Activated naive CD8-positive, alpha-beta T cell treated with anti-CD3 and anti-CD28 coated beads, Interleukin-2, amount 50 U/mL, for 24 hours (primary cell): Measurements from ENCODE around the gene ANKRD26.

Experiments
- ATAC-seq: fragments of 150-1000 bp; cut with Tn5 transposase; one replicate; pipeline ENCODE4 v1.10.0; 2021
- DNase-seq: peaks from one replicate; pipeline ENCODE4 v3.0.0; 2021
- H3K27ac Mint-ChIP-seq: one replicate; pipeline ENCODE4 v1.8.0; 2021; ENCODE audit warnings: mild to moderate bottlenecking, mixed read lengths
- H3K27me3 Mint-ChIP-seq: one replicate; pipeline ENCODE4 v1.8.0; 2021; ENCODE audit warnings: mixed read lengths
- H3K36me3 Mint-ChIP-seq: one replicate; pipeline ENCODE4 v1.8.0; 2021; ENCODE audit warnings: low read depth, mixed read lengths
- H3K4me1 Mint-ChIP-seq: one replicate; pipeline ENCODE4 v1.8.0; 2021; ENCODE audit warnings: mixed read lengths
- H3K4me3 Mint-ChIP-seq: one replicate; pipeline ENCODE4 v1.8.0; 2021; ENCODE audit warnings: mild to moderate bottlenecking, moderate library complexity, mixed read lengths
- H3K9me3 Mint-ChIP-seq: one replicate; pipeline ENCODE4 v1.8.0; 2021; ENCODE audit warnings: mixed read lengths

The ANKRD26 gene

DNA sequence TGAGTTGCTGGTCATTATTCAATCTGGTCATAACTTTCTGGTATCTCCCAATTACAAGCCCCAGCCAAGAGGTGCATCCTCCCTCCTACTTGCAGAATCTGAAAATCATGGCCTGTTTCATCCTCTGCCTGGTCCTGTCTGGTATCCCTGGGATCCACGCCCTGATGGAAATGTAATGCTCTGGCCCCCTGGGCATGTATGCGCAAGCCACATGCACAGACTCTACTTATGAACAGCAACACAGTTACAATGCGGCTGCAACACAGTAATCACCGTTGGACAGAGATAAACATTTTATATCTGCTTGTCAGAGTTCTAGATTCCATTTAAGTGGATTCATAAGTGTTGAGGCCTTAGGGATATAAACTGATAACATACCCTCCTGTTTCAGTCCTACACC is 121.8 kb downstream of the ANKRD26 start:
- Mint-ChIP-seq H3K27ac (no peak overlapping the region), H3K9me3 (no peaks in the 10 kb centered on the region), H3K36me3 (no peaks in the 10 kb centered on the region), H3K4me1 (no peaks in the 10 kb centered on the region), H3K4me3 (no peak overlapping the region), H3K27me3 (no peaks in the 10 kb centered on the region)
- DNase-seq (no peak), ATAC-seq (no peak)

DNA sequence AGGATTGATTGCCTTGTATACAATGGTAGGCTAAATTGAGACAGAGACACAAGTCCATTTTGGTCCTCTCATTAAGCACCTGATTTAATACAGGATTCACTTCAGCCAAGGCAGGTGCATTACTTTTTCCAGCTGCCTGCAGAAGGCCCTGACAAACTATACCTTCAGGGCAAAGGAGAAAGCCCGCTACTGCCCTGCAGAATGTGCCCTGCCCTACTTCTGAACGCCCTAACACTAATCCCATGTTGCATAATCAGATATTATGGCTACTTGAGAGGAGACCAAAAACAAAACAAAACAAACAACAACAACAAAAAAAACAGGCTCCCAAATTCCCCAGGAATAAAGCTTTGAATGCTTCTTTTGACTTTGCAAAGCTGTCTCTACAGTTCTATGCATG is 122.7 kb downstream of the ANKRD26 start:
- Mint-ChIP-seq H3K9me3 (no peaks in the 10 kb centered on the region), H3K27ac (no peak overlapping the region), H3K27me3 (no peaks in the 10 kb centered on the region), H3K4me3 (no peak overlapping the region), H3K36me3 (no peaks in the 10 kb centered on the region), H3K4me1 (no peaks in the 10 kb centered on the region)
- no peak for DNase-seq
- no peak for ATAC-seq

GRCh38 chr10:26970667-26971066 is 129.6 kb downstream of the ANKRD26 start:
- Mint-ChIP-seq H3K27ac (no peak overlapping the region), H3K4me1 (peaks cover 19% of the 10 kb centered on the region), H3K36me3 (peaks cover 12% of the 10 kb centered on the region), H3K4me3 (no peak overlapping the region), H3K9me3 (no peaks in the 10 kb centered on the region), H3K27me3 (no peaks in the 10 kb centered on the region)
- DNase-seq (no peak), ATAC-seq (no peak)

GRCh38 chr10:26969145-26969926 is 131.0 kb downstream of the ANKRD26 start:
- Mint-ChIP-seq H3K4me1 (peaks cover 19% of the 10 kb centered on the region), H3K9me3 (no peaks in the 10 kb centered on the region), H3K4me3 (no peak overlapping the region), H3K27ac (peak overlapping the region; percentile 44), H3K27me3 (no peaks in the 10 kb centered on the region), H3K36me3 (peaks cover 14% of the 10 kb centered on the region)
- no peak for DNase-seq
- peak; percentile 81 for ATAC-seq

- no peaks in the 10 kb centered on the region for H3K9me3 Mint-ChIP-seq
- no peak for DNase-seq
- H3K4me3 Mint-ChIP-seq: no peak overlapping the region
- H3K36me3 Mint-ChIP-seq: peaks cover 7% of the 10 kb centered on the region
- ATAC-seq: no peak
- no peaks in the 10 kb centered on the region for H3K4me1 Mint-ChIP-seq
- H3K27me3 Mint-ChIP-seq: no peaks in the 10 kb centered on the region
- H3K27ac Mint-ChIP-seq: no peak overlapping the region
Measured at GRCh38 chr10:26962835-26963234, 137.5 kb downstream of the ANKRD26 start.

DNA sequence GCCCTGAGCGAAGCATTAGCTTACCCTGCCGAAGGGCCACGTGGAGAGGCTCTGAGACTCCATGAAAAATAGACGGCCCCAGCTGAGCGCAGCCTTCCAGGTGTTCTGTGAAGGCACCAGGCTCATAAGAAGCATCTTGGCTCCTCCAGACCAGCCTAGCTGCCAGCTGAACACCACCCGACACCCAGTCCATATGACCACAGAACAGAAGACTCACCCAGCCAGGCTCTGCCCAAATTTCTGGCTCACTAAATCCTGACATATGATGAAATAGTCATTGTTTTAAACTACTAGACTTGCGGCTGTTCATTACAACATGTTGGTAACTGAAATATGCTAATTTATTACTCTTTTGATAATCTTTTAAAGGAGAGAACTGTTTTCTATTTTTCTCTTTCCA is 140.0 kb downstream of the ANKRD26 start:
- Mint-ChIP-seq H3K4me1 (no peaks in the 10 kb centered on the region), H3K27ac (no peak overlapping the region), H3K4me3 (no peak overlapping the region), H3K36me3 (no peaks in the 10 kb centered on the region), H3K9me3 (no peaks in the 10 kb centered on the region), H3K27me3 (no peaks in the 10 kb centered on the region)
- ATAC-seq: no peak
- DNase-seq: no peak

- no peaks in the 10 kb centered on the region for H3K9me3 Mint-ChIP-seq
- DNase-seq (no peak), ATAC-seq (no peak)
- H3K27ac Mint-ChIP-seq: no peak overlapping the region
- H3K27me3 Mint-ChIP-seq: no peaks in the 10 kb centered on the region
- no peak overlapping the region for H3K4me3 Mint-ChIP-seq
- no peaks in the 10 kb centered on the region for H3K4me1 Mint-ChIP-seq
- H3K36me3 Mint-ChIP-seq: no peaks in the 10 kb centered on the region
Measured at GRCh38 chr10:26959841-26960240, 140.5 kb downstream of the ANKRD26 start.
